Gastrocnemius medialis (tissue), 4 donors: Measurements from ENCODE around the gene IQGAP2. TPM values are rescaled to one million over a fixed set of nuclear protein-coding genes. Genes with fewer than 3 reads are reported as not detected.

ENCODE experiments used
- ATAC-seq, 2 donors: fragments of 150-250 bp; one replicate each; pipeline ENCODE4 v1.9.1; 2016
- DNase-seq, 2 donors: peaks; one replicate each; pipeline ENCODE4 v3.0.0-alpha.2; 2019
- H3K27ac ChIP-seq, 4 donors: fragments of 200-600 bp; sonication (generic); 1 replicate in 1 of 4; 2 replicates in 3 of 4; pipeline ENCODE4 v1.5.1; 2016 to 2018; ENCODE audit warnings: mild to moderate bottlenecking in 2 of 4, moderate library complexity in 1 of 4
- H3K27me3 ChIP-seq, 3 donors: fragments of 200-600 bp; sonication (generic) in 2 of 3; 1 replicate in 1 of 3; 2 replicates in 2 of 3; pipeline versions ENCODE4 v1.5.1 to v1.6.0; 2016 to 2019; ENCODE audit warnings: mild to moderate bottlenecking in 1 of 3, moderate library complexity in 1 of 3
- H3K36me3 ChIP-seq, 2 donors: fragments of 200-600 bp; sonication (generic) in 1 of 2; one replicate each; pipeline ENCODE4 v1.5.1; 2017 to 2018
- H3K4me1 ChIP-seq, 2 donors: fragments of 200-600 bp; sonication (generic) in 1 of 2; one replicate each; pipeline ENCODE4 v1.5.1; 2016 to 2017; ENCODE audit warnings: mild to moderate bottlenecking in 2 of 2
- H3K4me3 ChIP-seq, 4 donors: fragments of 200-600 bp; sonication (generic) in 3 of 4; 1 replicate in 1 of 4; 2 replicates in 3 of 4; pipeline ENCODE4 v1.5.1; 2016 to 2019; ENCODE audit warnings: mild to moderate bottlenecking in 2 of 4
- H3K9me3 ChIP-seq, 3 donors: fragments of 200-600 bp; sonication (generic) in 2 of 3; 1 replicate in 1 of 3; 2 replicates in 2 of 3; pipeline ENCODE4 v1.5.1; 2016 to 2019
- POLR2A ChIP-seq, 2 donors: fragments of 450-650 bp; IDR thresholded peaks; one replicate each; pipeline ENCODE4 v1.6.1; 2017; ENCODE audit warnings: antibody characterized with exemption in 2 of 2, mild to moderate bottlenecking in 2 of 2, moderate library complexity in 2 of 2
- in situ Hi-C, 4 donors: fragments of 200-750 bp; cut with MboI; loops; one replicate each; pipeline versions ENCODE4 v1.15.0 to v1.8.0; 2017; ENCODE audit warnings: low sequenced_read_pairs in 4 of 4
- intact Hi-C: fragments of 100-400 bp; cut with DNase I; formaldehyde crosslinking; loops from one replicate; pipeline ENCODE4 v1.15.1; 2023; ENCODE audit warnings: low total_unique reads
- total RNA-seq, 4 donors: library from RNA; depleted of rRNA; stranded (reverse); fragments of >200 nt; gene quantifications; one replicate each; pipeline versions ENCODE4 v1.1.0 to v1.2.3, GENCODE V29; 2016
- TF ChIP-seq, protein P1 (sequence below), 5 experiments: fragments of 450-650 bp in 3 of 5; fragments of 200-600 bp in 2 of 5; sonication (generic) in 2 of 5; IDR thresholded peaks in 4 of 5; conservative IDR thresholded peaks in 1 of 5; 1 replicate in 4 of 5; 2 replicates in 1 of 5; pipeline ENCODE4 v1.5.1; 2016 to 2019; ENCODE audit warnings: antibody characterized with exemption in 5 of 5, mild to moderate bottlenecking in 3 of 5, moderate library complexity in 3 of 5

The IQGAP2 gene
- total RNA-seq, 4 donors from 2014 or later = 1.5 to 6.8 (median 2.5) TPM

DNA sequence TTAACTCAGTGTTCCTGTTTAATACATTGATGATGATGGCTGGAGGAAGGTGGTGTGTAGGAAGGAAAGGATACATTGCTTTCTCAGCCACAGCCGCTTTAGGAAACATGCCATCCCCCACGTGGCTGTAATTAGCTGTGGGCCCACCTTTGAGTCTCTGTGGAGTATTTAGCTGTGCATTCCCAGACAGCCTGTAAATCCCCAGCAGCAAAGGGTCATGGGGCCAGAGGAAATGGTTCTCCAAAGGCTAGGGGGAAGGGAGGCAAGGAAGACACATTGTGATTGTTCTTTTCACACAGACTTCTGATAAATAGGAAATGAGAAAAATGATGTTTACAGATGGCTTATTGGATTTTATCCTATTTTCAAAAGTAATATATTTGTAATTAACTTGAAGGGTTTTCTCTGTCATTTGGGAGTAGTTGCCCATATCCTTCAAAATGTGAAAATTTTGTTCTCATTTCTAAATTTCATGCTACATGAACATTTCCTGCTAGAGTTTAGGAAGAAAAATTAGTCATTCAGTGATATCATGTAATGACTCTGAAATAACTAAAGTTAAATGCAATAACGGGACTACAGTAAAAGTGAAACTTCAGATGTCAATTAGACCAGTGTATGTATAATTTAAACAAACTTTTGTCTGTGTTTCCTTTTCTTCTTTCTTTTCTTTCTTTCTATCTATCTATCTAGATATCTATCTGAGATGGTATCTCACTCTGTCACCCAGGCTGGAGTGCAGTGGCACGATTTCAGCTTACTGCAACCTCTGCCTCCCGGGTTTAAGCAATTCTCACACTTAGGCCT lies 288.6 kb downstream of the IQGAP2 start:
- ATAC-seq (no peak), DNase-seq (no peak)
- Histone ChIP-seq H3K4me3 (no peak overlapping the region), H3K9me3 (no peaks in the 10 kb centered on the region), H3K36me3 (no peaks in the 10 kb centered on the region), H3K27ac (peak overlapping the region in 1 of 4 donors; percentile 46), H3K27me3 (no peaks in the 10 kb centered on the region), H3K4me1 (peaks cover 0 to 7% of the 10 kb centered on the region in 2 donors)
- intact Hi-C loops (no loop called here), in situ Hi-C loops (no loop called here)
- no peak for TF ChIP-seq POLR2A (IDR thresholded peaks at IDR 0.05)
- TF ChIP-seq, protein P1, sequence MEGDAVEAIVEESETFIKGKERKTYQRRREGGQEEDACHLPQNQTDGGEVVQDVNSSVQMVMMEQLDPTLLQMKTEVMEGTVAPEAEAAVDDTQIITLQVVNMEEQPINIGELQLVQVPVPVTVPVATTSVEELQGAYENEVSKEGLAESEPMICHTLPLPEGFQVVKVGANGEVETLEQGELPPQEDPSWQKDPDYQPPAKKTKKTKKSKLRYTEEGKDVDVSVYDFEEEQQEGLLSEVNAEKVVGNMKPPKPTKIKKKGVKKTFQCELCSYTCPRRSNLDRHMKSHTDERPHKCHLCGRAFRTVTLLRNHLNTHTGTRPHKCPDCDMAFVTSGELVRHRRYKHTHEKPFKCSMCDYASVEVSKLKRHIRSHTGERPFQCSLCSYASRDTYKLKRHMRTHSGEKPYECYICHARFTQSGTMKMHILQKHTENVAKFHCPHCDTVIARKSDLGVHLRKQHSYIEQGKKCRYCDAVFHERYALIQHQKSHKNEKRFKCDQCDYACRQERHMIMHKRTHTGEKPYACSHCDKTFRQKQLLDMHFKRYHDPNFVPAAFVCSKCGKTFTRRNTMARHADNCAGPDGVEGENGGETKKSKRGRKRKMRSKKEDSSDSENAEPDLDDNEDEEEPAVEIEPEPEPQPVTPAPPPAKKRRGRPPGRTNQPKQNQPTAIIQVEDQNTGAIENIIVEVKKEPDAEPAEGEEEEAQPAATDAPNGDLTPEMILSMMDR (IDR thresholded peaks at IDR 0.05 in 4 of 5, conservative IDR thresholded peaks at IDR 0.05 in 1 of 5) = no peak

DNA sequence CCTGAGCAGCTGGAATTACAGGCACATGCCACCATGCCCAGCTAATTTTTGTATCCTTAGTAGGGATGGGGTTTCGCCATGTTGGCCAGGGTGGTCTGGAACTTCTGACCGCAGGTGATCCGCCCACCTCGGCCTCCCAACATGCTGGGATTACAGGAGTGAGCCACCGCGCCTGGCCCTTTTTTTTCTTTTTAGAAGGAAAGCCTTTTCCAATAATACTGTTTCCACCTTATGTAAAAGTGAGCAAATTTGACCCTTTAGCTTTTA lies 289.1 kb downstream of the IQGAP2 start:
- no peaks in the 10 kb centered on the region for H3K36me3 ChIP-seq
- no peak for ATAC-seq
- H3K4me1 ChIP-seq = peaks cover 0 to 7% of the 10 kb centered on the region in 2 donors
- in situ Hi-C loops = no loop called here
- H3K27ac ChIP-seq = no peak overlapping the region
- H3K4me3 ChIP-seq = no peak overlapping the region
- H3K9me3 ChIP-seq = no peaks in the 10 kb centered on the region
- intact Hi-C loops = no loop called here
- TF ChIP-seq POLR2A (IDR thresholded peaks at IDR 0.05) = no peak
- TF ChIP-seq, protein P1 (IDR thresholded peaks at IDR 0.05 in 4 of 5, conservative IDR thresholded peaks at IDR 0.05 in 1 of 5) = no peak
- DNase-seq = no peak
- no peaks in the 10 kb centered on the region for H3K27me3 ChIP-seq

DNA sequence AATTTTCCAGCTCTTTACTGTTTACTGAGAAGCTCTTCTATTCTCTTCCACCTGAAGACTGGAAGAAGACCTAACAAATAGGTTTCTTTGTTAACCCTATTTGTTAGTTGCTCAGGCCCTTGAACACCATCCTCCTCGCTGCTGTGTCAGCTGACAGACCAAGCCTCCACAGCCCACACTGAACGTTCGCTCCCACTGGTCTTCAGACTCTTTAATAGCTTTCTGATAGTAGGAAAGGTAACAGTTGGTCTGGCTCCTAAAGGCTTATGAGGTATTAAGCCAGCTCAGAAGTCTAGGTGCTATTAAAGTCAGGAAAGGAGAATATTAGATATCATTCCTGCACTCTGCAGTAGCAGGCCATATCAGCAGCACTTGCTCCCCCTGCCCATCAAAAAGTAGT lies 289.6 kb downstream of the IQGAP2 start:
- Histone ChIP-seq H3K4me3 (no peak overlapping the region), H3K9me3 (no peaks in the 10 kb centered on the region), H3K27ac (no peak overlapping the region), H3K36me3 (no peaks in the 10 kb centered on the region), H3K4me1 (peaks cover 0 to 7% of the 10 kb centered on the region in 2 donors), H3K27me3 (no peaks in the 10 kb centered on the region)
- TF ChIP-seq, protein P1 (IDR thresholded peaks at IDR 0.05 in 4 of 5, conservative IDR thresholded peaks at IDR 0.05 in 1 of 5) = no peak
- no peak for TF ChIP-seq POLR2A (IDR thresholded peaks at IDR 0.05)
- in situ Hi-C loops (no loop called here), intact Hi-C loops (no loop called here)
- no peak for DNase-seq
- ATAC-seq = no peak

DNA sequence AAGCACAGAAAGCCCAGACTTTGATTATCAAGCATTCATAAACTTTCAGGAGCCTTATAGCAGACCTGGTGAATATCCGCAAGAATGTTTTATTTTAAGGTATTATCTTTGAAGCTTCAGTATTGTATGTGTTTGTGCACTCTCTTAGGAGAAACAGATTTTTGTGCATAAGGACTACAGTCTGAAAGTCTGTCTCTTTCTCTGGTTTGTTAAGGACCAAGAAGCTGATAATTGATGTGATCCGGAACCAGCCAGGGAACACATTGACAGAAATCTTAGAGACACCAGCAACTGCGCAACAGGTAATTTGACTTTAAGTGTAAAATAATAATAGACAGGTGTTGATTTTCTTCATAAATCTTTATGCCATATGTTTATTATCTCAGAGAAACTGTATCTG lies 290.1 kb downstream of the IQGAP2 start:
- no peaks in the 10 kb centered on the region for H3K27me3 ChIP-seq
- no peak for ATAC-seq

More for the DNA sequence above, 290.1 kb downstream of the IQGAP2 start:
- no peaks in the 10 kb centered on the region for H3K36me3 ChIP-seq
- no peak overlapping the region for H3K27ac ChIP-seq
- no peaks in the 10 kb centered on the region for H3K9me3 ChIP-seq
- in situ Hi-C loops = no loop called here
- TF ChIP-seq POLR2A (IDR thresholded peaks at IDR 0.05) = no peak
- TF ChIP-seq, protein P1 (IDR thresholded peaks at IDR 0.05 in 4 of 5, conservative IDR thresholded peaks at IDR 0.05 in 1 of 5) = no peak
- no peak overlapping the region for H3K4me3 ChIP-seq
- DNase-seq = no peak
- H3K4me1 ChIP-seq = peaks cover 0 to 7% of the 10 kb centered on the region in 2 donors
- intact Hi-C loops = no loop called here
